OCI-LY1 (cell line): ENCODE results near the gene DISP2.

Source experiments
- H2AFZ ChIP-seq: fragments of 200-600 bp; sonication (generic), shearing (Covaris generic); 2 replicates; pipeline ENCODE4 v1.6.0; 2014; ENCODE audit warnings: antibody characterized with exemption, mild to moderate bottlenecking, low read length
- H3F3A ChIP-seq: fragments of 200-600 bp; sonication (generic), shearing (Covaris generic); 2 replicates; pipeline ENCODE4 v1.6.0; 2014; ENCODE audit warnings: mild to moderate bottlenecking, antibody characterized with exemption, low read length, moderate library complexity; ENCODE audit not compliant: insufficient read depth
- H3K27ac ChIP-seq: fragments of 200-600 bp; sonication (generic); 2 replicates; pipeline ENCODE4 v1.5.1; 2014; ENCODE audit warnings: low read length, mixed run types, mild to moderate bottlenecking, low read depth; ENCODE audit not compliant: poor library complexity, severe bottlenecking
- H3K27me3 ChIP-seq: fragments of 200-600 bp; sonication (generic); 2 replicates; pipeline ENCODE4 v1.6.0; 2014; ENCODE audit warnings: antibody characterized with exemption, mild to moderate bottlenecking, low read length, moderate library complexity; ENCODE audit not compliant: insufficient read depth
- H3K36me3 ChIP-seq: fragments of 200-600 bp; sonication (generic); 2 replicates; pipeline ENCODE4 v1.6.1; 2014; ENCODE audit warnings: mild to moderate bottlenecking, antibody characterized with exemption, low read length, moderate library complexity, mixed read lengths; ENCODE audit not compliant: insufficient read depth
- H3K4me1 ChIP-seq: fragments of 200-600 bp; sonication (generic); 2 replicates; pipeline ENCODE4 v1.5.1; 2014; ENCODE audit warnings: mild to moderate bottlenecking, low read length, moderate library complexity; ENCODE audit not compliant: insufficient read depth, severe bottlenecking
- H3K4me2 ChIP-seq: fragments of 200-600 bp; sonication (generic), shearing (Covaris generic); 2 replicates; pipeline ENCODE4 v1.6.1; 2014; ENCODE audit warnings: low read length
- H3K4me3 ChIP-seq: fragments of 200-600 bp; sonication (generic); 2 replicates; pipeline ENCODE4 v1.5.1; 2014; ENCODE audit warnings: low read length, low read depth, mild to moderate bottlenecking, mixed read lengths; ENCODE audit not compliant: poor library complexity, severe bottlenecking
- H3K79me2 ChIP-seq: fragments of 200-600 bp; shearing (Covaris generic); 2 replicates; pipeline ENCODE4 v1.6.1; 2016; ENCODE audit warnings: mixed run types, low read length, mixed read lengths; ENCODE audit not compliant: insufficient read depth
- H3K9ac ChIP-seq: fragments of 200-600 bp; sonication (generic), shearing (Covaris generic); 2 replicates; pipeline ENCODE4 v1.6.1; 2014; ENCODE audit warnings: mild to moderate bottlenecking, low read length, mixed read lengths
- H3K9me2 ChIP-seq: fragments of 200-600 bp; sonication (generic), shearing (Covaris generic); 2 replicates; pipeline ENCODE4 v1.6.1; 2014; ENCODE audit warnings: low read depth, mild to moderate bottlenecking, low read length, mixed read lengths
- H3K9me3 ChIP-seq: fragments of 200-600 bp; shearing (Covaris generic); 2 replicates; pipeline ENCODE4 v1.6.1; 2014; ENCODE audit warnings: low read length, mixed read lengths
- H4K20me1 ChIP-seq: fragments of 200-600 bp; sonication (generic), shearing (Covaris generic); 2 replicates; pipeline ENCODE4 v1.6.0; 2016; ENCODE audit warnings: mild to moderate bottlenecking, low read length; ENCODE audit not compliant: insufficient read depth
- EZH2 ChIP-seq: fragments of 200-600 bp; sonication (generic), shearing (Covaris generic); IDR thresholded peaks from 2 replicates; pipeline ENCODE4 v1.8.0; 2017; ENCODE audit warnings: borderline replicate concordance, mixed run types, mild to moderate bottlenecking, antibody characterized with exemption, low read length, moderate library complexity, mixed read lengths
- TF ChIP-seq, protein P1 (sequence below): fragments of 200-600 bp; sonication (generic), shearing (Covaris generic); IDR thresholded peaks from 2 replicates; pipeline ENCODE4 v1.5.1; 2017; ENCODE audit warnings: mild to moderate bottlenecking, antibody characterized with exemption, low read length, moderate library complexity, mixed read lengths

Gene DISP2

DNA sequence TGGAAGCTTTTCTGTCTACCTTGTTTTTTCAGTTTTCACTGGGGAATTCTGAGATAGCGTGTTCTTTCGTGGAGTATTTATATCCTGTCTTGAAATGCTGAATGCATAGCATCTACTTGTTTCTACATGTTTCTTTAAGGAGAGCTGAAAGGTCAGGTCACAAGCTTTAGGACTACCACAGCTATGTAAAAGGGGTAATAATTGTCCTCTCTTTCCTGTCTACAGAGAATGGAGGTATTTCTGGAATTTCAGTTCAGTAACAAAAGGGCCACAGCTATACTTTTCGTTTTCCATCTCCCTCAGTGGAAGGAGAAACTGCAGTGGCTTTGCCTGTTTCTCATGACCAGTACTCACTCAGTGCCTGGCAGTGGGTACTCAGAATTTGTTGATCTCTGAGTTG lies 29.8 kb upstream of the DISP2 start:
- Histone ChIP-seq H3K4me3 (no peak overlapping the region), H3K9me2 (no peaks in the 10 kb centered on the region), H3K9me3 (no peaks in the 10 kb centered on the region), H3F3A (no peaks in the 10 kb centered on the region), H3K27me3 (no peaks in the 10 kb centered on the region), H3K4me2 (no peak overlapping the region), H3K36me3 (no peaks in the 10 kb centered on the region), H2AFZ (no peak overlapping the region), H3K79me2 (no peaks in the 10 kb centered on the region), H3K27ac (no peak overlapping the region), H3K4me1 (no peaks in the 10 kb centered on the region), H3K9ac (no peak overlapping the region), H4K20me1 (no peaks in the 10 kb centered on the region)
- TF ChIP-seq, protein P1, sequence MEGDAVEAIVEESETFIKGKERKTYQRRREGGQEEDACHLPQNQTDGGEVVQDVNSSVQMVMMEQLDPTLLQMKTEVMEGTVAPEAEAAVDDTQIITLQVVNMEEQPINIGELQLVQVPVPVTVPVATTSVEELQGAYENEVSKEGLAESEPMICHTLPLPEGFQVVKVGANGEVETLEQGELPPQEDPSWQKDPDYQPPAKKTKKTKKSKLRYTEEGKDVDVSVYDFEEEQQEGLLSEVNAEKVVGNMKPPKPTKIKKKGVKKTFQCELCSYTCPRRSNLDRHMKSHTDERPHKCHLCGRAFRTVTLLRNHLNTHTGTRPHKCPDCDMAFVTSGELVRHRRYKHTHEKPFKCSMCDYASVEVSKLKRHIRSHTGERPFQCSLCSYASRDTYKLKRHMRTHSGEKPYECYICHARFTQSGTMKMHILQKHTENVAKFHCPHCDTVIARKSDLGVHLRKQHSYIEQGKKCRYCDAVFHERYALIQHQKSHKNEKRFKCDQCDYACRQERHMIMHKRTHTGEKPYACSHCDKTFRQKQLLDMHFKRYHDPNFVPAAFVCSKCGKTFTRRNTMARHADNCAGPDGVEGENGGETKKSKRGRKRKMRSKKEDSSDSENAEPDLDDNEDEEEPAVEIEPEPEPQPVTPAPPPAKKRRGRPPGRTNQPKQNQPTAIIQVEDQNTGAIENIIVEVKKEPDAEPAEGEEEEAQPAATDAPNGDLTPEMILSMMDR: no peak
- TF ChIP-seq EZH2: no peak

DNA sequence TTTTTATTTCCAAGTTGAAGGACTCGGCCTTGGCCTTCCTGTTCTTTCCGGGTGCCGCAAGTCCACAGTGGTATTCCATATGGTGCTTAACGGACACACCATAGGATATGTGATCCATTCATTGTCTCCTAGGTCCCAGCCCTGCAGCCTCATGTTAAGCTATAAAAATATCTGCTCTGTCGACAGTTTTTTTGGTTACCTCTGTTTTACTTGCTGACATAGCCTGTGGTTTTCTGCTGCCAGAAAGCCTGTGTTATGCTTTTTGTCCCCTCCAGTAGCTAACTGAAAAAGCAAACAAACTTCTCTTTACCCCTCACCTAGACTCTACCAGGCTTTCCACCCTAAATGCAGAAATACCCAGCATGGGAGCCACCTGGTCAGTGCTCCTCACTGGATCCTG lies 29.3 kb upstream of the DISP2 start:
- no peaks in the 10 kb centered on the region for H3K9me2 ChIP-seq
- H3K9me3 ChIP-seq: no peaks in the 10 kb centered on the region
- H3K27me3 ChIP-seq: no peaks in the 10 kb centered on the region
- H3K9ac ChIP-seq: no peak overlapping the region
- no peak overlapping the region for H2AFZ ChIP-seq
- TF ChIP-seq EZH2: no peak
- TF ChIP-seq, protein P1: no peak
- H3K4me1 ChIP-seq: peaks cover under 1% of the 10 kb centered on the region
- H4K20me1 ChIP-seq: no peaks in the 10 kb centered on the region
- no peak overlapping the region for H3K4me2 ChIP-seq
- H3K4me3 ChIP-seq: no peak overlapping the region
- H3K36me3 ChIP-seq: no peaks in the 10 kb centered on the region
- no peaks in the 10 kb centered on the region for H3F3A ChIP-seq
- no peaks in the 10 kb centered on the region for H3K79me2 ChIP-seq
- H3K27ac ChIP-seq: no peak overlapping the region

DNA sequence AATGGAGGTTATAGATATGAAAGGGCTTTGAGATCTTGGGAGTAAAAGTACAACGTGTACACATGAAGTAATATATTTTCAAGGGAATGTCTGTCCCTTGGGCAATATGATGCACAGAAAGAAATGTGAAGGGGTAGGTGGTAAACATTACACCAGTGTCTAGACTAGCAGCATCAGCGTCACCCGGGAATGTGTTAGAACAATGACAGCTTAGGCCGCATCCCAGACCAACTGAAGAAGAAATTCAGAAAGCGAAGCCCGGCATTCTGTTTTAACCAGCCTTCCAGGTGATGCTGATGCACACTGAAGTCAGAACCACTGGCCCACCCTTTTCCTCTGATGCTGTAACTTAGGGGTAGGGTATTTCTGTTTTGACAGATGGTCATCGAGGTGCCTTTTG lies 28.2 kb upstream of the DISP2 start:
- Histone ChIP-seq H4K20me1 (no peaks in the 10 kb centered on the region), H3K36me3 (no peaks in the 10 kb centered on the region), H2AFZ (no peak overlapping the region), H3K4me3 (no peak overlapping the region), H3K9me3 (no peaks in the 10 kb centered on the region), H3K4me2 (no peak overlapping the region), H3K9ac (no peak overlapping the region), H3K27ac (no peak overlapping the region), H3K4me1 (peaks cover 7% of the 10 kb centered on the region), H3K79me2 (no peaks in the 10 kb centered on the region), H3K9me2 (no peaks in the 10 kb centered on the region), H3K27me3 (no peaks in the 10 kb centered on the region), H3F3A (no peaks in the 10 kb centered on the region)
- TF ChIP-seq EZH2: no peak
- TF ChIP-seq, protein P1: no peak
